SH-SY5Y (cell line): Measurements from ENCODE around the gene RPS6KL1.

Source experiments
- GATA2 ChIP-seq: IDR thresholded peaks from 2 replicates; pipeline ENCODE4 v1.6.1; 2011; ENCODE audit warnings: mild to moderate bottlenecking, low read depth, low read length
- GATA3 ChIP-seq: IDR thresholded peaks from 2 replicates; pipeline ENCODE4 v1.6.1; 2011; ENCODE audit warnings: low read depth, mild to moderate bottlenecking, low read length, moderate library complexity

GRCh38 chr14:74922752-74923401 is at the start of gene RPS6KL1:
- TF ChIP-seq GATA3 (no peak), GATA2 (no peak)
